ENCODE results near the gene AUTS2. TPM values are rescaled to one million over a fixed set of nuclear protein-coding genes. Genes with fewer than 3 reads are reported as not detected.

The AUTS2 gene
- total RNA-seq, 1 experiment from 2014 or later: 256 TPM

DNA sequence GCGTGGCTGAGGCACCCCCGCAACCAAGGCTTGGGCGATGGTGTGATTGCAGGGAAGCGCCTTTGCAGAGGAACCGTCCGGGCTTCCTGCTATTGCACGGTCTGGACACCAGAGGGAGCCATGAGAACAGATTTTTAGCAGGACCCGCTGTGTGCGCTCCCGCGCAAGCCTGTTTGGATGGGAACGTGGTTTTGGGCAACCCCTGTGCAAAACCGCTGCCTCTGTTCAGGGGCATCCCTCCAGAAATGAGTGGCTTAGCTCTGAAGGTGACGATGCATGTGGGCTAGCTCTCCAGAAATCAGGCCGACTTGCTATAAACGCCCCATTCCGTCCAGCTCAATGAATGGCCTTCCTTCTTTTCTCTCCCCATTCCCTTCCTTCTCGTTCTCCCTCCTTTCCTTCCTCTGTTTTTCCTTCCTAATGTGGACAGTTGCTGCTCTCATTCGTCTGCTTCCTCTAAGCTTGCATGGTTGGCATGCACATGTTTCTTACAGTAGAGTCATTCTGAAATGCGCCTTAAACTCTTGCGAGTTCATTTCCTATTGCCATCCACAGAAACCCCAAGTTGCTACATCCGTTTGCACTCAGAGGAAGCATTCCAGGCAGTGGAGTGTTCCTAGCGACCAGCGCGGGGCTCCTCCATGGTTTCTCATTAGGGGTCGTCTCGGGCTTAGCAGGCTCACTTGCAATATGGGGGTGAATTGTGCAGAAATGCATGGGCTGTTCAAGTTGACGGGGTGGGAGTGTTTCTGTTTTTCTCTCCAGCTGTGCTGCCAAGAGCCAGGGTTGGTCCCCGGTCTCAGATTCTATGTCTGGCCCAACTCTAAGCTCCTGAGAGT, 1231.2 kb downstream of the AUTS2 start:
- Mint-ChIP-seq H3K36me3 (ENCODE audit: insufficient read depth in 1 of 3, low read depth in 3 of 3) (peaks cover 0 to 11% (median under 1%) of the 10 kb centered on the region in 3 experiments; a peak in 2 of 7 replicates), H3K27me3 (ENCODE audit: low read depth) (peaks cover 4% of the 10 kb centered on the region; the same call in 1 of the 2 replicates), H3K4me1 (peaks cover 19 to 21% of the 10 kb centered on the region in 2 experiments), H3K4me3 (peak overlapping the region; percentile 27 to 34; a peak in 3 of 5 replicates), H3K27ac (no peak overlapping the region; a peak in 1 of 7 replicates), H3K9me3 (peaks cover 0 to 9% of the 10 kb centered on the region in 2 experiments; a peak in 3 of 5 replicates)
- no peak overlapping the region for H2BK15ac ChIP-seq (ENCODE audit: low read depth, low read length)
- H2BK5ac ChIP-seq (ENCODE audit: insufficient read length, low read length): no peak overlapping the region
- H4K20me1 ChIP-seq (ENCODE audit: control insufficient read depth, insufficient read depth, insufficient read length): no peaks in the 10 kb centered on the region
- no peak overlapping the region for H3T11ph ChIP-seq (ENCODE audit: low read length)
- no peaks in the 10 kb centered on the region for H3K9me3 ChIP-seq (ENCODE audit: control insufficient read depth, low read depth, low read length)
- H3K56ac ChIP-seq (ENCODE audit: insufficient read length, low read depth, low read length): no peak overlapping the region
- H3K27ac ChIP-seq (ENCODE audit: insufficient read length, low read depth, low read length): no peak overlapping the region
- H2BK20ac ChIP-seq (ENCODE audit: low read depth, low read length, poor library complexity, severe bottlenecking): no peak overlapping the region
- no peak overlapping the region for H2AK5ac ChIP-seq (ENCODE audit: insufficient read length, low read length)
- H3K4ac ChIP-seq (ENCODE audit: low read depth, low read length): no peak overlapping the region
- H3K23me2 ChIP-seq (ENCODE audit: insufficient read length, low read depth, low read length, poor library complexity, severe bottlenecking): no peaks in the 10 kb centered on the region
- H3K18ac ChIP-seq (ENCODE audit: insufficient read length, low read depth, low read length): no peak overlapping the region
- H3K4me2 ChIP-seq (ENCODE audit: insufficient read depth, insufficient read length, low read length): peak overlapping the region; percentile 42
- H3K79me1 ChIP-seq (ENCODE audit: insufficient read depth, low read depth, low read length, poor library complexity, severe bottlenecking): no peaks in the 10 kb centered on the region
- no peak overlapping the region for H4K8ac ChIP-seq (replicated peaks; ENCODE audit: insufficient read length, low read depth, low read length)
- peaks cover 11% of the 10 kb centered on the region; the same call in 1 of the 2 replicates for H3K4me1 ChIP-seq (ENCODE audit: insufficient read depth, low read length)
- H2BK12ac ChIP-seq (ENCODE audit: insufficient read length, low read depth, low read length): no peak overlapping the region
- no peaks in the 10 kb centered on the region; the same call in 1 of the 2 replicates for H3K79me2 ChIP-seq (ENCODE audit: insufficient read depth, low read length)
- H4K5ac ChIP-seq (ENCODE audit: insufficient read length, low read depth, low read length): peak overlapping the region; percentile 5
- peak overlapping the region; percentile 65 for H2AFZ ChIP-seq (ENCODE audit: low read length)
- TF ChIP-seq, protein P1, sequence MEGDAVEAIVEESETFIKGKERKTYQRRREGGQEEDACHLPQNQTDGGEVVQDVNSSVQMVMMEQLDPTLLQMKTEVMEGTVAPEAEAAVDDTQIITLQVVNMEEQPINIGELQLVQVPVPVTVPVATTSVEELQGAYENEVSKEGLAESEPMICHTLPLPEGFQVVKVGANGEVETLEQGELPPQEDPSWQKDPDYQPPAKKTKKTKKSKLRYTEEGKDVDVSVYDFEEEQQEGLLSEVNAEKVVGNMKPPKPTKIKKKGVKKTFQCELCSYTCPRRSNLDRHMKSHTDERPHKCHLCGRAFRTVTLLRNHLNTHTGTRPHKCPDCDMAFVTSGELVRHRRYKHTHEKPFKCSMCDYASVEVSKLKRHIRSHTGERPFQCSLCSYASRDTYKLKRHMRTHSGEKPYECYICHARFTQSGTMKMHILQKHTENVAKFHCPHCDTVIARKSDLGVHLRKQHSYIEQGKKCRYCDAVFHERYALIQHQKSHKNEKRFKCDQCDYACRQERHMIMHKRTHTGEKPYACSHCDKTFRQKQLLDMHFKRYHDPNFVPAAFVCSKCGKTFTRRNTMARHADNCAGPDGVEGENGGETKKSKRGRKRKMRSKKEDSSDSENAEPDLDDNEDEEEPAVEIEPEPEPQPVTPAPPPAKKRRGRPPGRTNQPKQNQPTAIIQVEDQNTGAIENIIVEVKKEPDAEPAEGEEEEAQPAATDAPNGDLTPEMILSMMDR (conservative IDR thresholded peaks at IDR 0.05): peak; percentile 89
- WGBS (ENCODE audit: extremely low coverage, insufficient read length, low lambda C conversion rate): no CpG with 5 or more reads among the region's 29 CpGs
- H3K14ac ChIP-seq (ENCODE audit: insufficient read depth, low read length): 0 out of 2 replicates have a peak overlapping the region, but pooled peaks have one; percentile 64
- no peak overlapping the region for H3K9ac ChIP-seq (ENCODE audit: extremely low read depth, insufficient read length, low read length)
- H3K23ac ChIP-seq (ENCODE audit: insufficient read length, low read depth, low read length): no peak overlapping the region
- H2BK120ac ChIP-seq (ENCODE audit: low read depth, low read length, poor library complexity, severe bottlenecking): no peak overlapping the region
- DNase-seq: peak; percentile 81
- H3K27me3 ChIP-seq (ENCODE audit: insufficient read depth, low read length): no peaks in the 10 kb centered on the region
- H4K91ac ChIP-seq (ENCODE audit: insufficient read length, low read depth, low read length): no peak overlapping the region

Data from H9 (cell line).